A549 (cell line): ENCODE results near the gene KRT13. TPM values are rescaled to one million over a fixed set of nuclear protein-coding genes. Genes with fewer than 3 reads are reported as not detected.

ENCODE experiments used
- ATAC-seq, 2 experiments: fragments of 200-7000 bp in 1 of 2; fragments of >200 bp in 1 of 2; cut with Nextera tagmentation in 1 of 2; cut with Tn5 transposase in 1 of 2; 3 replicates each; pipeline versions ENCODE4 v1.8.0 to v1.9.1; 2018 to 2020; ENCODE audit warnings: mild to moderate bottlenecking in 1 of 2, moderate library complexity in 1 of 2
- CTCF ChIA-PET: fragments of 300-600 bp; sonication (Branson Sonifier 250); formaldehyde crosslinking; extraction: SDS; loops from one replicate; lab custom pipeline; 2021; ENCODE audit warnings: antibody characterized with exemption, inconsistent platforms; lab: Yijun Ruan, JAX
- POLR2A ChIA-PET: fragments of 350-600 bp; formaldehyde crosslinking; extraction: SDS; loops from one replicate; lab custom pipeline; 2021; ENCODE audit warnings: antibody characterized with exemption, inconsistent platforms; lab: Yijun Ruan, JAX
- DNase-seq, 2 experiments: peaks; one replicate each; pipeline versions ENCODE4 v3.0.0 to v3.0.0-alpha.2; 2011 to 2016; ENCODE audit warnings: low read depth in 1 of 2, low spot score in 1 of 2
- FAIRE-seq: peaks from 2 replicates; lab custom pipeline; 2011; peaks lifted over from hg19 to GRCh38; lab: Jason Lieb, UNC
- H3K27ac ChIP-seq, 2 experiments: fragments of >200 bp; sonication (Bioruptor Twin); formaldehyde crosslinking; 3 replicates each; pipeline ENCODE4 v1.5.1; 2016 to 2017
- H3K4me1 ChIP-seq: fragments of >200 bp; sonication (Bioruptor Twin); formaldehyde crosslinking; 3 replicates; pipeline ENCODE4 v1.6.1; 2016
- H3K4me2 ChIP-seq: fragments of >200 bp; sonication (Bioruptor Twin); formaldehyde crosslinking; 3 replicates; pipeline ENCODE4 v1.6.1; 2016
- H3K4me3 ChIP-seq: fragments of >200 bp; sonication (Bioruptor Twin); formaldehyde crosslinking; 3 replicates; pipeline ENCODE4 v1.5.1; 2016
- H3K9me3 ChIP-seq: fragments of >200 bp; sonication (Bioruptor Twin); formaldehyde crosslinking; 3 replicates; pipeline ENCODE4 v1.6.1; 2016
- BHLHE40 ChIP-seq: IDR thresholded peaks from 2 replicates; pipeline ENCODE4 v1.6.1; 2012; ENCODE audit warnings: low read depth, low read length, inconsistent platforms
- CBX2 ChIP-seq: fragments of 200-600 bp; sonication (generic); IDR thresholded peaks from 2 replicates; pipeline ENCODE4 v1.6.1; 2016; ENCODE audit warnings: low read depth, mild to moderate bottlenecking, borderline replicate concordance
- CBX8 ChIP-seq: fragments of 200-600 bp; sonication (generic); IDR thresholded peaks from 2 replicates; pipeline ENCODE4 v1.6.1; 2016
- CHD2 ChIP-seq: fragments of 150-350 bp; IDR thresholded peaks from 2 replicates; pipeline ENCODE4 v1.6.1; 2014; ENCODE audit warnings: low read length; ENCODE audit not compliant: partially characterized antibody
- EHF ChIP-seq: fragments of 250-450 bp; sonication (Bioruptor Pico); IDR thresholded peaks from 2 replicates; pipeline ENCODE4 v1.5.0; 2020; ENCODE audit warnings: mild to moderate bottlenecking
- FOSL2 ChIP-seq, 2 experiments: fragments of 450-650 bp in 1 of 2; fragments of >200 bp in 1 of 2; sonication (Bioruptor Twin) in 1 of 2; formaldehyde crosslinking; IDR thresholded peaks; 2 replicates each; pipeline versions ENCODE4 v1.5.0 to v1.6.1; 2016 to 2020; ENCODE audit warnings: mild to moderate bottlenecking in 1 of 2, moderate library complexity in 1 of 2
- GATA3 ChIP-seq: IDR thresholded peaks from 2 replicates; pipeline ENCODE4 v1.6.1; 2012; ENCODE audit warnings: borderline replicate concordance
- HDAC2 ChIP-seq: fragments of 200-600 bp; sonication (generic); IDR thresholded peaks from 2 replicates; pipeline ENCODE4 v1.6.1; 2016
- KDM1A ChIP-seq: fragments of 200-600 bp; sonication (generic); IDR thresholded peaks from 2 replicates; pipeline ENCODE4 v1.6.1; 2016; ENCODE audit warnings: low read depth, mild to moderate bottlenecking
- MAFK ChIP-seq: fragments of 450-650 bp; IDR thresholded peaks from 2 replicates; pipeline ENCODE4 v1.6.1; 2014; ENCODE audit not compliant: partially characterized antibody
- NFE2L2 ChIP-seq: fragments of 150-350 bp; conservative IDR thresholded peaks from 2 replicates; pipeline ENCODE4 v1.6.1; 2014; ENCODE audit warnings: low read length
- PHF8 ChIP-seq: fragments of 200-600 bp; sonication (generic); IDR thresholded peaks from 2 replicates; pipeline ENCODE4 v1.6.1; 2016; ENCODE audit warnings: low read depth, mild to moderate bottlenecking, antibody characterized with exemption, moderate library complexity, borderline replicate concordance
- RAD21 ChIP-seq, 2 experiments: fragments of >200 bp in 1 of 2; sonication (Bioruptor Twin) in 1 of 2; formaldehyde crosslinking in 1 of 2; IDR thresholded peaks in 1 of 2; conservative IDR thresholded peaks in 1 of 2; 2 replicates in 1 of 2; 3 replicates in 1 of 2; pipeline ENCODE4 v1.6.1; 2012 to 2018; ENCODE audit warnings: inconsistent platforms in 1 of 2
- SREBF2 ChIP-seq: fragments of 450-650 bp; IDR thresholded peaks from 2 replicates; pipeline ENCODE4 v1.6.1; 2014; ENCODE audit warnings: mild to moderate bottlenecking, moderate library complexity
- TFCP2L1 ChIP-seq: fragments of 250-450 bp; sonication (Bioruptor Pico); IDR thresholded peaks from 2 replicates; pipeline ENCODE4 v1.5.0; 2021; ENCODE audit warnings: mild to moderate bottlenecking
- TP53 ChIP-seq: fragments of 250-450 bp; sonication (Bioruptor Pico); IDR thresholded peaks from 2 replicates; pipeline ENCODE4 v1.5.0; 2021; ENCODE audit warnings: mild to moderate bottlenecking, moderate library complexity
- ZSCAN20 ChIP-seq: fragments of 250-450 bp; sonication (Bioruptor Pico); IDR thresholded peaks from 2 replicates; pipeline ENCODE4 v1.8.0; 2022; ENCODE audit warnings: mild to moderate bottlenecking, moderate library complexity
- WGBS: methylation state at CpG from one replicate; pipeline ENCODE4 v1.1.6; 2017; ENCODE audit errors: missing lambda C conversion rate; 5-methylcytosine and 5-hydroxymethylcytosine counted together
- polyA plus RNA-seq, 4 experiments: library from polyadenylated mRNA; depleted of rRNA in 3 of 4; stranded (reverse); fragments of >200 nt; fragmentation: RNase III in 1 of 4; extraction: RNeasy Plus Mini Kit Qiagen cat#74134 plus additional on column Dnase treatment in 1 of 4; gene quantifications; 2 replicates in 3 of 4; 3 replicates in 1 of 4; pipeline ENCODE4 v1.2.3, GENCODE V29; 2011 to 2017
- TF ChIP-seq, protein P1 (sequence below): IDR thresholded peaks from 2 replicates; pipeline ENCODE4 v1.6.1; 2012
- TF ChIP-seq, protein P2 (sequence below): fragments of 150-350 bp; IDR thresholded peaks from 2 replicates; pipeline ENCODE4 v1.6.1; 2014; ENCODE audit warnings: low read depth, mild to moderate bottlenecking, low read length
- TF ChIP-seq, protein P3 (sequence below): fragments of 250-450 bp; sonication (Bioruptor Pico); IDR thresholded peaks from 2 replicates; pipeline ENCODE4 v1.5.0; 2021; ENCODE audit warnings: mild to moderate bottlenecking, moderate library complexity, borderline replicate concordance
- TF ChIP-seq, protein P4 (sequence below): fragments of >200 bp; sonication (Bioruptor Twin); formaldehyde crosslinking; IDR thresholded peaks from 3 replicates; pipeline ENCODE4 v1.6.1; 2016

The KRT13 gene
- polyA plus RNA-seq, 2 of the 4 experiments (the other 2 are of a cell fraction): 0.06 TPM; not detected in 1

DNA sequence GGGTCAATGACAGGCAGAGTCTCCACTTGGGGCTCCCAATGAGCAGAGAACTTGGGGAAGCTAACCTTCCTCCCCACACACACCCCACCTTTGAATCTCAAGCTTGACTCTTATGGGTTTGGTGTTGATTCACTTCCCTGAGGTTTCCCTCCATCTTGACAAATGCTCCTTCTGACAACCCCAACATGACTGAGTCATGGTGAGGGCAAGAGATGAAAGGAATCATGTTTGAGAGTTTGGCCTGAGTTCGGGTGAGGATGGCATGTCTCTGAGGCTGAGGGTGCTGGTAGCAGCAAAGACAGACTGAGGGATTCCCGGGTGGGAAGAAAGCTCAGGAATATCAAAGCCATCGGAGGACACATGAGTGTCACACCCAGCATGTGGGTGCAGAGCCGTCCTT lies 47.8 kb upstream of the KRT13 start:
- ChIA-PET POLR2A (no interaction called here), CTCF (interaction anchor here (0.6 to 15.8 kb wide), 11 partner anchors 13 to 938 kb away, joined by 3 to 533 read pairs (median 43); partner anchors contain the start of gene KRT9)
- DNase-seq: no peak
- 65% methylated on average over 4 of the region's 4 CpGs for WGBS
- H3K4me2 ChIP-seq: no peak overlapping the region
- ATAC-seq: no peak
- no peak overlapping the region for H3K27ac ChIP-seq
- H3K4me3 ChIP-seq: no peak overlapping the region
- H3K4me1 ChIP-seq: peaks cover 23% of the 10 kb centered on the region
- FAIRE-seq: no peak
- TF ChIP-seq, protein P1, sequence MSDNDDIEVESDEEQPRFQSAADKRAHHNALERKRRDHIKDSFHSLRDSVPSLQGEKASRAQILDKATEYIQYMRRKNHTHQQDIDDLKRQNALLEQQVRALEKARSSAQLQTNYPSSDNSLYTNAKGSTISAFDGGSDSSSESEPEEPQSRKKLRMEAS: no peak
- no peak for TF ChIP-seq RAD21 (conservative IDR thresholded peaks at IDR 0.05 in 1 of 2, IDR thresholded peaks at IDR 0.05 in 1 of 2)
- TF ChIP-seq MAFK: no peak
- TF ChIP-seq CBX8: no peak
- TF ChIP-seq, all 56 proteins: peak for 0
- H3K9me3 ChIP-seq: no peaks in the 10 kb centered on the region

DNA sequence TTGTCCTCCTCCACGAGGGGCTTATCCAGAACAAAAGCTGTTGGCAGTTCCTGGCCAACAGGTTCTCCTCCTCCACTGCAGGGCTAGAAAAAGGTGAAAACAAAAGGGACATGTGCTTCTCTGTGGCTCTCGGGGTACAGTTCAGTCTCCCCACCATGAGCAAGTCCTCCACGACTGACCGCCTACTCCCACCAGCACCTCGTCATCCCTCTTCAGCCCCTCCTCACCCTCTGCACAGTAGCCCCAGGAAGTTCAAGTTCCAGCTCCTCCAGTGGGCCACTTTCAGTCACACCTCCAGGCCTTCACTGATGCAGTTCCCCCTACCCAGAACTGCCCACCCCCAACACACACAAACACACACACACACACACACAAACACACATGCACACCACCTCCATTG lies 47.0 kb upstream of the KRT13 start:
- Histone ChIP-seq H3K9me3 (no peaks in the 10 kb centered on the region), H3K4me2 (no peak overlapping the region), H3K4me3 (no peak overlapping the region), H3K4me1 (peaks cover 30% of the 10 kb centered on the region), H3K27ac (no peak overlapping the region)
- POLR2A ChIA-PET: no interaction called here
- WGBS: 83% methylated on average over 5 of the region's 5 CpGs
- CTCF ChIA-PET: interaction anchor here (0.8 to 15.8 kb wide), 13 partner anchors 14 to 937 kb away, joined by 3 to 533 read pairs (median 101); partner anchors contain the start of genes KRT13, KRT15, KRT19 and KRT9
- FAIRE-seq (no peak), ATAC-seq (no peak), DNase-seq (no peak)
- TF ChIP-seq, protein P1: no peak
- TF ChIP-seq, protein P2, sequence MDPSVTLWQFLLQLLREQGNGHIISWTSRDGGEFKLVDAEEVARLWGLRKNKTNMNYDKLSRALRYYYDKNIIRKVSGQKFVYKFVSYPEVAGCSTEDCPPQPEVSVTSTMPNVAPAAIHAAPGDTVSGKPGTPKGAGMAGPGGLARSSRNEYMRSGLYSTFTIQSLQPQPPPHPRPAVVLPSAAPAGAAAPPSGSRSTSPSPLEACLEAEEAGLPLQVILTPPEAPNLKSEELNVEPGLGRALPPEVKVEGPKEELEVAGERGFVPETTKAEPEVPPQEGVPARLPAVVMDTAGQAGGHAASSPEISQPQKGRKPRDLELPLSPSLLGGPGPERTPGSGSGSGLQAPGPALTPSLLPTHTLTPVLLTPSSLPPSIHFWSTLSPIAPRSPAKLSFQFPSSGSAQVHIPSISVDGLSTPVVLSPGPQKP: no peak
- no peak for TF ChIP-seq SREBF2
- no peak for TF ChIP-seq EHF (CRISPR knock-in tag)
- no peak for TF ChIP-seq CHD2
- no peak for TF ChIP-seq RAD21 (conservative IDR thresholded peaks at IDR 0.05 in 1 of 2, IDR thresholded peaks at IDR 0.05 in 1 of 2)
- TF ChIP-seq, protein P3, sequence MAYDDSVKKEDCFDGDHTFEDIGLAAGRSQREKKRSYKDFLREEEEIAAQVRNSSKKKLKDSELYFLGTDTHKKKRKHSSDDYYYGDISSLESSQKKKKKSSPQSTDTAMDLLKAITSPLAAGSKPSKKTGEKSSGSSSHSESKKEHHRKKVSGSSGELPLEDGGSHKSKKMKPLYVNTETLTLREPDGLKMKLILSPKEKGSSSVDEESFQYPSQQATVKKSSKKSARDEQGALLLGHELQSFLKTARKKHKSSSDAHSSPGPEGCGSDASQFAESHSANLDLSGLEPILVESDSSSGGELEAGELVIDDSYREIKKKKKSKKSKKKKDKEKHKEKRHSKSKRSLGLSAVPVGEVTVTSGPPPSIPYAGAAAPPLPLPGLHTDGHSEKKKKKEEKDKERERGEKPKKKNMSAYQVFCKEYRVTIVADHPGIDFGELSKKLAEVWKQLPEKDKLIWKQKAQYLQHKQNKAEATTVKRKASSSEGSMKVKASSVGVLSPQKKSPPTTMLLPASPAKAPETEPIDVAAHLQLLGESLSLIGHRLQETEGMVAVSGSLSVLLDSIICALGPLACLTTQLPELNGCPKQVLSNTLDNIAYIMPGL (CRISPR knock-in tag): no peak
- no peak for TF ChIP-seq FOSL2 (IDR thresholded peaks at IDR 0.05)
- TF ChIP-seq FOSL2 (CRISPR knock-in tag; IDR thresholded peaks at IDR 0.05): no peak
- TF ChIP-seq TP53: no peak
- no peak for TF ChIP-seq PHF8
- TF ChIP-seq GATA3: no peak
- no peak for TF ChIP-seq ZSCAN20 (CRISPR knock-in tag)
- no peak for TF ChIP-seq KDM1A
- no peak for TF ChIP-seq TFCP2L1
- TF ChIP-seq, protein P4, sequence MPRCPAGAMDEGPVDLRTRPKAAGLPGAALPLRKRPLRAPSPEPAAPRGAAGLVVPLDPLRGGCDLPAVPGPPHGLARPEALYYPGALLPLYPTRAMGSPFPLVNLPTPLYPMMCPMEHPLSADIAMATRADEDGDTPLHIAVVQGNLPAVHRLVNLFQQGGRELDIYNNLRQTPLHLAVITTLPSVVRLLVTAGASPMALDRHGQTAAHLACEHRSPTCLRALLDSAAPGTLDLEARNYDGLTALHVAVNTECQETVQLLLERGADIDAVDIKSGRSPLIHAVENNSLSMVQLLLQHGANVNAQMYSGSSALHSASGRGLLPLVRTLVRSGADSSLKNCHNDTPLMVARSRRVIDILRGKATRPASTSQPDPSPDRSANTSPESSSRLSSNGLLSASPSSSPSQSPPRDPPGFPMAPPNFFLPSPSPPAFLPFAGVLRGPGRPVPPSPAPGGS: no peak
- no peak for TF ChIP-seq BHLHE40
- no peak for TF ChIP-seq HDAC2
- no peak for TF ChIP-seq NFE2L2
- TF ChIP-seq CBX2: no peak
